ENCODE results near the gene ALKBH5.
A peak's percentile ranks its signal among the peaks of the same experiment; 100 is the strongest.

ALKBH5 gene

GRCh38 chr17:18161207-18162145, 22.2 kb upstream of the ALKBH5 start:
- Mint-ChIP-seq H3K4me1 (peaks cover 13% of the 10 kb centered on the region), H3K36me3 (ENCODE audit: insufficient read depth) (peaks cover 4% of the 10 kb centered on the region), H3K27me3 (no peaks in the 10 kb centered on the region), H3K9me3 (no peaks in the 10 kb centered on the region), H3K4me3 (no peak overlapping the region), H3K27ac (ENCODE audit: low read depth) (no peak overlapping the region)
- DNase-seq (ENCODE audit: low spot score in 2 of 2) (no peak), ATAC-seq (replicated peaks; ENCODE audit: extremely low read depth, poor library complexity, severe bottlenecking) (no peak)

- Mint-ChIP-seq H3K4me1 (peaks cover 5% of the 10 kb centered on the region), H3K9me3 (no peaks in the 10 kb centered on the region), H3K4me3 (no peak overlapping the region), H3K27ac (ENCODE audit: low read depth) (no peak overlapping the region), H3K36me3 (ENCODE audit: insufficient read depth) (no peaks in the 10 kb centered on the region), H3K27me3 (no peaks in the 10 kb centered on the region)
- no peak for DNase-seq (ENCODE audit: low spot score in 2 of 2)
- ATAC-seq (replicated peaks; ENCODE audit: extremely low read depth, poor library complexity, severe bottlenecking): no peak
These were observed 20.1 kb upstream of the ALKBH5 start for GRCh38 chr17:18163547-18163946.

GRCh38 chr17:18166894-18167293, 16.7 kb upstream of the ALKBH5 start:
- DNase-seq (ENCODE audit: low spot score in 2 of 2) (no peak), ATAC-seq (replicated peaks; ENCODE audit: extremely low read depth, poor library complexity, severe bottlenecking) (no peak)
- no peaks in the 10 kb centered on the region for H3K9me3 Mint-ChIP-seq
- no peaks in the 10 kb centered on the region for H3K27me3 Mint-ChIP-seq
- peaks cover 3% of the 10 kb centered on the region for H3K36me3 Mint-ChIP-seq (ENCODE audit: insufficient read depth)
- H3K4me3 Mint-ChIP-seq: no peak overlapping the region
- H3K27ac Mint-ChIP-seq (ENCODE audit: low read depth): no peak overlapping the region
- no peaks in the 10 kb centered on the region for H3K4me1 Mint-ChIP-seq

GRCh38 chr17:18167421-18167820, 16.2 kb upstream of the ALKBH5 start:
- no peaks in the 10 kb centered on the region for H3K27me3 Mint-ChIP-seq
- no peaks in the 10 kb centered on the region for H3K9me3 Mint-ChIP-seq
- peaks cover 3% of the 10 kb centered on the region for H3K36me3 Mint-ChIP-seq (ENCODE audit: insufficient read depth)
- H3K4me3 Mint-ChIP-seq: no peak overlapping the region
- DNase-seq (ENCODE audit: low spot score in 2 of 2) (no peak), ATAC-seq (replicated peaks; ENCODE audit: extremely low read depth, poor library complexity, severe bottlenecking) (no peak)
- H3K4me1 Mint-ChIP-seq: no peaks in the 10 kb centered on the region
- H3K27ac Mint-ChIP-seq (ENCODE audit: low read depth): no peak overlapping the region

- Mint-ChIP-seq H3K27me3 (no peaks in the 10 kb centered on the region), H3K9me3 (no peaks in the 10 kb centered on the region)
These were observed 10.9 kb upstream of the ALKBH5 start for GRCh38 chr17:18172531-18173278.

GRCh38 chr17:18173740-18174139, 9.9 kb upstream of the ALKBH5 start:
- Mint-ChIP-seq H3K27me3 (no peaks in the 10 kb centered on the region), H3K4me1 (no peaks in the 10 kb centered on the region), H3K4me3 (no peak overlapping the region), H3K36me3 (ENCODE audit: insufficient read depth) (peaks cover 6% of the 10 kb centered on the region), H3K9me3 (no peaks in the 10 kb centered on the region), H3K27ac (ENCODE audit: low read depth) (no peak overlapping the region)
- DNase-seq (ENCODE audit: low spot score in 2 of 2) (no peak), ATAC-seq (replicated peaks; ENCODE audit: extremely low read depth, poor library complexity, severe bottlenecking) (no peak)

More at GRCh38 chr17:18172531-18173278, 10.9 kb upstream of the ALKBH5 start:
- no peak for ATAC-seq (replicated peaks; ENCODE audit: extremely low read depth, poor library complexity, severe bottlenecking)
- H3K27ac Mint-ChIP-seq (ENCODE audit: low read depth): peak overlapping the region; percentile 69
- H3K4me3 Mint-ChIP-seq: no peak overlapping the region
- peaks cover 3% of the 10 kb centered on the region for H3K36me3 Mint-ChIP-seq (ENCODE audit: insufficient read depth)
- no peak for DNase-seq (ENCODE audit: low spot score in 2 of 2)
- no peaks in the 10 kb centered on the region for H3K4me1 Mint-ChIP-seq

GRCh38 chr17:18176176-18176575, 7.5 kb upstream of the ALKBH5 start:
- no peak for ATAC-seq (replicated peaks; ENCODE audit: extremely low read depth, poor library complexity, severe bottlenecking)
- no peak overlapping the region for H3K27ac Mint-ChIP-seq (ENCODE audit: low read depth)
- no peak for DNase-seq (ENCODE audit: low spot score in 2 of 2)
- no peak overlapping the region for H3K4me3 Mint-ChIP-seq
- no peaks in the 10 kb centered on the region for H3K27me3 Mint-ChIP-seq
- H3K9me3 Mint-ChIP-seq: no peaks in the 10 kb centered on the region
- H3K36me3 Mint-ChIP-seq (ENCODE audit: insufficient read depth): peaks cover 5% of the 10 kb centered on the region
- no peaks in the 10 kb centered on the region for H3K4me1 Mint-ChIP-seq

GRCh38 chr17:18177133-18177532, 6.5 kb upstream of the ALKBH5 start:
- no peak overlapping the region for H3K4me3 Mint-ChIP-seq
- H3K27me3 Mint-ChIP-seq: no peaks in the 10 kb centered on the region
- H3K4me1 Mint-ChIP-seq: peaks cover 2% of the 10 kb centered on the region
- H3K27ac Mint-ChIP-seq (ENCODE audit: low read depth): no peak overlapping the region
- ATAC-seq (replicated peaks; ENCODE audit: extremely low read depth, poor library complexity, severe bottlenecking) (no peak), DNase-seq (ENCODE audit: low spot score in 2 of 2) (no peak)
- no peaks in the 10 kb centered on the region for H3K9me3 Mint-ChIP-seq
- peaks cover 3% of the 10 kb centered on the region for H3K36me3 Mint-ChIP-seq (ENCODE audit: insufficient read depth)

- H3K27ac Mint-ChIP-seq (ENCODE audit: low read depth): no peak overlapping the region
- no peak for ATAC-seq (replicated peaks; ENCODE audit: extremely low read depth, poor library complexity, severe bottlenecking)
These were observed 5.9 kb upstream of the ALKBH5 start for GRCh38 chr17:18177722-18178121.

GRCh38 chr17:18179196-18179595, 4.4 kb upstream of the ALKBH5 start:
- Mint-ChIP-seq H3K9me3 (no peaks in the 10 kb centered on the region), H3K27me3 (no peaks in the 10 kb centered on the region), H3K4me1 (peaks cover 12% of the 10 kb centered on the region), H3K4me3 (no peak overlapping the region), H3K36me3 (ENCODE audit: insufficient read depth) (peaks cover 11% of the 10 kb centered on the region), H3K27ac (ENCODE audit: low read depth) (no peak overlapping the region)
- DNase-seq (ENCODE audit: low spot score in 2 of 2): no peak
- ATAC-seq (replicated peaks; ENCODE audit: extremely low read depth, poor library complexity, severe bottlenecking): no peak

More at GRCh38 chr17:18177722-18178121, 5.9 kb upstream of the ALKBH5 start:
- H3K27me3 Mint-ChIP-seq: no peaks in the 10 kb centered on the region
- H3K9me3 Mint-ChIP-seq: no peaks in the 10 kb centered on the region
- no peak for DNase-seq (ENCODE audit: low spot score in 2 of 2)
- no peak overlapping the region for H3K4me3 Mint-ChIP-seq
- peaks cover 3% of the 10 kb centered on the region for H3K36me3 Mint-ChIP-seq (ENCODE audit: insufficient read depth)
- peaks cover 8% of the 10 kb centered on the region for H3K4me1 Mint-ChIP-seq

GRCh38 chr17:18179804-18180203, 3.8 kb upstream of the ALKBH5 start:
- ATAC-seq (replicated peaks; ENCODE audit: extremely low read depth, poor library complexity, severe bottlenecking) (no peak), DNase-seq (ENCODE audit: low spot score in 2 of 2) (no peak)
- Mint-ChIP-seq H3K27ac (ENCODE audit: low read depth) (peak overlapping the region; percentile 44), H3K4me3 (no peak overlapping the region), H3K9me3 (no peaks in the 10 kb centered on the region), H3K27me3 (no peaks in the 10 kb centered on the region), H3K36me3 (ENCODE audit: insufficient read depth) (peaks cover 15% of the 10 kb centered on the region), H3K4me1 (peaks cover 14% of the 10 kb centered on the region)

- DNase-seq (ENCODE audit: low spot score in 2 of 2) (no peak), ATAC-seq (replicated peaks; ENCODE audit: extremely low read depth, poor library complexity, severe bottlenecking) (no peak)
- Mint-ChIP-seq H3K27ac (ENCODE audit: low read depth) (peak overlapping the region; percentile 92), H3K9me3 (no peaks in the 10 kb centered on the region), H3K4me1 (peaks cover 30% of the 10 kb centered on the region), H3K27me3 (no peaks in the 10 kb centered on the region), H3K4me3 (peak overlapping the region; percentile 87), H3K36me3 (ENCODE audit: insufficient read depth) (peaks cover 18% of the 10 kb centered on the region)
These were observed 2.3 kb upstream of the ALKBH5 start for GRCh38 chr17:18181358-18181757.

Data from central memory CD8-positive, alpha-beta T cell (primary cell).